ENCODE measurements around the gene MAGEA11. TPM values are rescaled to one million over a fixed set of nuclear protein-coding genes. Genes with fewer than 3 reads are reported as not detected.
"Not testable (repeated sequence)": the region's sequence is repeated elsewhere in the genome, so short reads cannot be mapped to it uniquely, and the experiment has no call there.

MAGEA11 gene
- total RNA-seq, 4 donors from 2014 or later: not detected

DNA sequence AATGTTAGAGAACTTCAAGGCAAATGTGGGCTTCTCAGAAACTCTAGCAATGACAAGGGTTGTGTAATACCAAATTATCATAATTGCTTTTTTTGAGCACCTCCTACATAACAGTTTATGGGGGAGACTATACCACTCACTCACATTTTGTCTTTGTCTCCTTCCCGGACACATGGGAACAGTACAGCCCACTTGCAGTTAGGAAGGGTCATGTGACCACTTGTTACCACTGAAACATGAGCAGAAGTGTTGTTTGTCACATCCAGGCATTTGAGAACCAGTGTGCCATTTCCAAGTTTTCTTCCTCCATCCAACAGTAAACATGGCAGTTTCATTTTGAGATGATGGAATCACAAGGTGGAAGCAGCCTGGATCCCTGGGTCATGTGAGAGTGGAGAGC, 6.9 kb downstream of the MAGEA11 start:
- 63% methylated on average over 1 of the region's 1 CpG for WGBS
- Histone ChIP-seq H3K27me3 (no peaks in the 10 kb centered on the region), H3K36me3 (no peaks in the 10 kb centered on the region), H3K9me3 (no peaks in the 10 kb centered on the region), H3K27ac (replicated peaks in 1 of 4) (no peak overlapping the region), H3K4me3 (no peak overlapping the region), H3K4me1 (no peaks in the 10 kb centered on the region)
- DNase-seq (ENCODE audit: extremely low spot score): no peak
- intact Hi-C loops (cut with DNase I): no loop called here
- TF ChIP-seq POLR2A (IDR thresholded peaks at IDR 0.05; ENCODE audit: low read depth) (no peak), POLR2AphosphoS5 (IDR thresholded peaks at IDR 0.05) (no peak), EP300 (IDR thresholded peaks at IDR 0.05) (no peak)
- TF ChIP-seq, protein P1, sequence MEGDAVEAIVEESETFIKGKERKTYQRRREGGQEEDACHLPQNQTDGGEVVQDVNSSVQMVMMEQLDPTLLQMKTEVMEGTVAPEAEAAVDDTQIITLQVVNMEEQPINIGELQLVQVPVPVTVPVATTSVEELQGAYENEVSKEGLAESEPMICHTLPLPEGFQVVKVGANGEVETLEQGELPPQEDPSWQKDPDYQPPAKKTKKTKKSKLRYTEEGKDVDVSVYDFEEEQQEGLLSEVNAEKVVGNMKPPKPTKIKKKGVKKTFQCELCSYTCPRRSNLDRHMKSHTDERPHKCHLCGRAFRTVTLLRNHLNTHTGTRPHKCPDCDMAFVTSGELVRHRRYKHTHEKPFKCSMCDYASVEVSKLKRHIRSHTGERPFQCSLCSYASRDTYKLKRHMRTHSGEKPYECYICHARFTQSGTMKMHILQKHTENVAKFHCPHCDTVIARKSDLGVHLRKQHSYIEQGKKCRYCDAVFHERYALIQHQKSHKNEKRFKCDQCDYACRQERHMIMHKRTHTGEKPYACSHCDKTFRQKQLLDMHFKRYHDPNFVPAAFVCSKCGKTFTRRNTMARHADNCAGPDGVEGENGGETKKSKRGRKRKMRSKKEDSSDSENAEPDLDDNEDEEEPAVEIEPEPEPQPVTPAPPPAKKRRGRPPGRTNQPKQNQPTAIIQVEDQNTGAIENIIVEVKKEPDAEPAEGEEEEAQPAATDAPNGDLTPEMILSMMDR (IDR thresholded peaks at IDR 0.05): no peak

DNA sequence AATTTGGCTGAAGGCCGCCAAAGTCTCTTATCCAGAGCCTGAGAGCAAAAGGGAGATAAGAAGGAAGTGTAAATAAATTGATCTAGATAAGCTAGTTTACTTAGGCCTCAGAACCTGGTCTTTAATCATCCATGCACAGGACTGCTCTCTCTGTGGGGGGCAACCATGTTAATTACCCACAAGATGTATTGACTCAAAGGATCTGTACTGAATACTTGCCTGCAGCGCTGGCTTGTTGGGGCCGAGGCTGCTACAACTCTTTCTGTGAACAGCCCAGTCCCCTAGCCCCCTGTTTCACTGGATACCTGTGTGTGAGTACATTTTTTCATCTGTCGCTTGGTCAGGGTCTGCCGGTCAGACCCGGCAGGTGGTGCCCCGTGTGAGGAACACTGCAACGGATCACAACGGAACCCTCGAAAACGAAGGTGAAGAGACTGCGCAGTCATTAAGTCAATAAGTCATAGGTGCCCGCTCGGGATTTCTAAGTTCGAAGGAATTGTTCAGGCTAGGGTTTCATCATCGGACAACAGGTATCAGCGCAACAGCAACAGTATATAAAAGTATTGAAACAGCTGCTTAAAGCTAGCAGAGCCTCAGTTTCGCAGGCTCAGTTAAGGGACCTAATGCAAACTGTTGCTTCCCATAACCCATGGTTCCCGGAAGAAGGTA, 8.3 kb downstream of the MAGEA11 start:
- Histone ChIP-seq H3K4me1 (no peaks in the 10 kb centered on the region), H3K27ac (replicated peaks in 1 of 4) (no peak overlapping the region), H3K9me3 (no peaks in the 10 kb centered on the region), H3K27me3 (no peaks in the 10 kb centered on the region), H3K4me3 (no peak overlapping the region), H3K36me3 (no peaks in the 10 kb centered on the region)
- TF ChIP-seq POLR2A (IDR thresholded peaks at IDR 0.05; ENCODE audit: low read depth) (no peak), POLR2AphosphoS5 (IDR thresholded peaks at IDR 0.05) (no peak), EP300 (IDR thresholded peaks at IDR 0.05) (no peak)
- TF ChIP-seq, protein P1 (IDR thresholded peaks at IDR 0.05): no peak
- intact Hi-C loops (cut with DNase I): no loop called here
- no peak for DNase-seq (ENCODE audit: extremely low spot score)
- WGBS: 78% methylated on average over 19 of the region's 19 CpGs

DNA sequence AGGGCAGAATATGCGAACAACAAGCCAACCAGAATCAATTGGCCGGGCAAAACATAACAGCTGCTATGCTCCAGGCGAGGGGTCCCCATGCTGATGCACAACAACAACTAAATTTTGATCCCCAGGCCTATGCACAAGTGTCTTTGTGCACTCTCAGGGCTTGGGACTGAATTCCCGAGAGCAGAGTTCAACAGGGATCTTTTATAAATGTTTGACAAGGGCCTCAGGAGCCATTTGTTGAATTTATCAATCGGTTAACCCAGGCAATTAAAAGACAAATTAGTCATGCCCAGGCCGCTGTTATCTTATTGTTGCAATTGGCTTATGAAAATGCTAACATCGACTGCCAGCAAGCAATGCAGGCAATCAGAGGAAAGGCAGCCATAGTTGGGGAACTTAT, 9.4 kb downstream of the MAGEA11 start:
- DNase-seq (ENCODE audit: extremely low spot score); H3K27ac ChIP-seq (replicated peaks in 1 of 4); intact Hi-C loops (cut with DNase I); H3K36me3 ChIP-seq; H3K9me3 ChIP-seq; H3K27me3 ChIP-seq; H3K4me3 ChIP-seq; H3K4me1 ChIP-seq: not testable (repeated sequence)
- 65% methylated on average over 7 of the region's 7 CpGs for WGBS

DNA sequence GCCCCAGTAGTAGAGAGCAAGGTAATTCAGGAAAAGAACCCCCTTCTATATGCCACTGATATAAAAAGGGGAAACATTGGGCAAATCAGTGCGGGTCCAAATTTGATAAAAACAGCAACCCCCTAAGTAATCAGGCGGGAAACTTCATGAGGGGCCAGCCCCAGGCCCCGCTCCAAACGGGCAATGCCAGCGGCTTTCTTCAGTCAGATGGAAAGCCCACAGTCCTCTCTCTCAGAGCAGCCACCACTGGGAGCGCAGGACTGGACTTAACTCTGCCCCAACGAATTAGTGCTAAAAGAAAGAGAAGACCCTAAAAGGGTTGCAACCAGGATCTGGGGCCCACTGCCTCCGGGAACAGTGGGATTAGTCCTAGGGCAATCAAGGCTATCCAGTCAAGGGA, 9.9 kb downstream of the MAGEA11 start:
- no peaks in the 10 kb centered on the region for H3K27me3 ChIP-seq
- H3K36me3 ChIP-seq: no peaks in the 10 kb centered on the region
- no peak overlapping the region for H3K4me3 ChIP-seq
- 90% methylated on average over 5 of the region's 8 CpGs for WGBS
- TF ChIP-seq POLR2AphosphoS5 (IDR thresholded peaks at IDR 0.05) (no peak), POLR2A (IDR thresholded peaks at IDR 0.05; ENCODE audit: low read depth) (no peak), EP300 (IDR thresholded peaks at IDR 0.05) (no peak)
- TF ChIP-seq, protein P1 (IDR thresholded peaks at IDR 0.05): no peak
- no peaks in the 10 kb centered on the region for H3K9me3 ChIP-seq
- intact Hi-C loops (cut with DNase I): no loop called here
- no peaks in the 10 kb centered on the region for H3K4me1 ChIP-seq
- no peak for DNase-seq (ENCODE audit: extremely low spot score)
- no peak overlapping the region for H3K27ac ChIP-seq (replicated peaks in 1 of 4)

GRCh38 chrX:149723583-149724118, 11.8 kb downstream of the MAGEA11 start:
- H3K27ac ChIP-seq (replicated peaks in 1 of 4); H3K9me3 ChIP-seq; DNase-seq (ENCODE audit: extremely low spot score); intact Hi-C loops (cut with DNase I); H3K36me3 ChIP-seq; H3K27me3 ChIP-seq; H3K4me3 ChIP-seq; H3K4me1 ChIP-seq: not testable (repeated sequence)
- 78% methylated on average over 3 of the region's 5 CpGs for WGBS

DNA sequence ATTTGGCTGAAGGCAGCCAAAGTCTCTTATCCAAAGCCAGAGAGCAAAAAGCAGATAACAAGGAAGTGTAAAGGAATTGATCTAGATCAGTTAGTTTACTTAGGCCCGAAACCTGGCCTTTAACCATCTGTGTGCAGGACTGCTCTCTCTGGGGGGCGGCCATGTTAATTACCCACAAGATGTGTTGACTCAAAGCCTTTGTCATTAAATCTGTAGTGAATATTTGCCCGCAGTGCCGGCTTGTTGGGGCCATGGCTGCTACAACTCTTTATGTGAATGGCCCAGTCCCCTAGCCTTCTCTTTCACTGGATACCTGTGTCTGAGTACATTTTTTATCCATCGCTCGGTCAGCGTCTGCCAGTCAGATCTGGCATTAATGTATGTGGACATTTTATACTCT, 15.4 kb downstream of the MAGEA11 start:
- DNase-seq (ENCODE audit: extremely low spot score); H3K27me3 ChIP-seq; H3K27ac ChIP-seq (replicated peaks in 1 of 4); H3K9me3 ChIP-seq; H3K36me3 ChIP-seq; H3K4me1 ChIP-seq; intact Hi-C loops (cut with DNase I); H3K4me3 ChIP-seq: not testable (repeated sequence)
- 90% methylated on average over 3 of the region's 7 CpGs for WGBS

DNA sequence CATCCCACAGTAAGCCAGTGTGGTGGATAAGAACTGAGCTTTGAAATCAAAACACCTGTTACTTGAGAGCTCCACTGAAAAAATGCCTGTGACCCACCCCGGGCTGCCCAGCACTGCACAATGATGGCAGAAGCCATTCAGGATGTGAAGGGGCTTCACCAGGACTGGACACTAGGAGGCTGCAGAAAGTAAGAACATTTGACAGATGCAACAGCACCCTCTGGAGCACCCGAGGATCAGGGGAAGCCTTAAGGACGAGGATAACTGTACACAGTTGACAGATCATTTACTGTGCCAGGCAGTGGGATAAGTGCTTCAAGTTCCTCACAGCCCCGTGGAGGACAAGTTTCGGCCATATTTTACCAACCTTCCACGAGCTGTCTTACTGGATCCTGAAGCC, 30.4 kb downstream of the MAGEA11 start:
- H3K9me3 ChIP-seq; H3K27ac ChIP-seq (replicated peaks in 1 of 4); H3K27me3 ChIP-seq; H3K4me3 ChIP-seq; DNase-seq (ENCODE audit: extremely low spot score); H3K36me3 ChIP-seq; intact Hi-C loops (cut with DNase I); H3K4me1 ChIP-seq: not testable (repeated sequence)
- no CpG with 5 or more reads among the region's 6 CpGs for WGBS

GRCh38 chrX:149746390-149747007, 34.6 kb downstream of the MAGEA11 start:
- H3K36me3 ChIP-seq; H3K27ac ChIP-seq (replicated peaks in 1 of 4); H3K4me3 ChIP-seq; intact Hi-C loops (cut with DNase I); DNase-seq (ENCODE audit: extremely low spot score); H3K27me3 ChIP-seq; H3K4me1 ChIP-seq; H3K9me3 ChIP-seq: not testable (repeated sequence)
- no CpG with 5 or more reads among the region's 6 CpGs for WGBS
